SH-SY5Y (cell line): Measurements from ENCODE around the gene MRC2.

ENCODE experiments used
- GATA2 ChIP-seq: IDR thresholded peaks from 2 replicates; pipeline ENCODE4 v1.6.1; 2011; ENCODE audit warnings: mild to moderate bottlenecking, low read depth, low read length
- GATA3 ChIP-seq: IDR thresholded peaks from 2 replicates; pipeline ENCODE4 v1.6.1; 2011; ENCODE audit warnings: low read depth, mild to moderate bottlenecking, low read length, moderate library complexity

The MRC2 gene

GRCh38 chr17:62627219-62627903 lies at the start of gene MRC2:
Gene MRC2 (plus strand): TSS chr17:62627670. CDS start chr17:62627803, 133 bp downstream.
- TF ChIP-seq GATA3 (no peak), GATA2 (no peak)

- no peak for TF ChIP-seq GATA2
- TF ChIP-seq GATA3 = no peak
Observed at GRCh38 chr17:62578757-62579487, 48.5 kb upstream of the MRC2 start.

- no peak for TF ChIP-seq GATA3
- no peak for TF ChIP-seq GATA2
Observed at GRCh38 chr17:62580947-62581346, 46.5 kb upstream of the MRC2 start.

GRCh38 chr17:62581764-62582163 lies 45.7 kb upstream of the MRC2 start:
- no peak for TF ChIP-seq GATA3
- TF ChIP-seq GATA2 = no peak

GRCh38 chr17:62587554-62587953 lies 39.9 kb upstream of the MRC2 start:
- TF ChIP-seq GATA2 (no peak), GATA3 (no peak)

- TF ChIP-seq GATA3 (no peak), GATA2 (no peak)
Observed at GRCh38 chr17:62588109-62588508, 39.4 kb upstream of the MRC2 start.

GRCh38 chr17:62591333-62591732 lies 36.1 kb upstream of the MRC2 start:
- TF ChIP-seq GATA3 = no peak
- no peak for TF ChIP-seq GATA2

- TF ChIP-seq GATA2 (no peak), GATA3 (no peak)
Observed at GRCh38 chr17:62592341-62593099, 35.0 kb upstream of the MRC2 start.

GRCh38 chr17:62595484-62595883 lies 32.0 kb upstream of the MRC2 start:
- TF ChIP-seq GATA2 (no peak), GATA3 (no peak)

- TF ChIP-seq GATA2 (no peak), GATA3 (no peak)
Observed at GRCh38 chr17:62596662-62597061, 30.8 kb upstream of the MRC2 start.

GRCh38 chr17:62597150-62597549 lies 30.3 kb upstream of the MRC2 start:
- TF ChIP-seq GATA3 (no peak), GATA2 (no peak)

GRCh38 chr17:62597920-62598319 lies 29.6 kb upstream of the MRC2 start:
- TF ChIP-seq GATA3 (no peak), GATA2 (no peak)

GRCh38 chr17:62599964-62600657 lies 27.4 kb upstream of the MRC2 start:
- TF ChIP-seq GATA2 (no peak), GATA3 (no peak)

GRCh38 chr17:62600805-62601204 lies 26.7 kb upstream of the MRC2 start:
- no peak for TF ChIP-seq GATA2
- TF ChIP-seq GATA3 = no peak
